ENCODE measurements around the gene CAMTA1. TPM values are rescaled to one million over a fixed set of nuclear protein-coding genes. Genes with fewer than 3 reads are reported as not detected.

CAMTA1 gene
- total and polyA plus RNA-seq, 9 of the 15 experiments (the other 6 are each of a cell fraction or from before 2014, with no cell fraction given): 43.9 to 161 (median 65.9) TPM

GRCh38 chr1:7694600-7695496, 909.6 kb downstream of the CAMTA1 start:
- Histone ChIP-seq H3K4me2 (ENCODE audit: insufficient read depth, low read length) (no peak overlapping the region), H2AFZ (ENCODE audit: low read depth, low read length) (no peak overlapping the region), H3K27me3 (ENCODE audit: control insufficient read depth in 2 of 2, insufficient read depth in 2 of 2, low read length in 2 of 2) (peaks cover 5 to 56% of the 10 kb centered on the region in 2 experiments; a peak in 4 of 5 replicates), H3K4me3 (no peak overlapping the region), H4K20me1 (replicated peaks; ENCODE audit: control insufficient read depth, insufficient read depth, low read length) (no peaks in the 10 kb centered on the region), H3K9me1 (ENCODE audit: control insufficient read depth, insufficient read depth, low read length) (no peaks in the 10 kb centered on the region), H3K4me1 (replicated peaks in 1 of 2; ENCODE audit: control insufficient read depth in 2 of 2, insufficient read depth in 2 of 2, low read length in 2 of 2) (no peaks in the 10 kb centered on the region), H3K9me3 (replicated peaks; ENCODE audit: control insufficient read depth, insufficient read depth, low read depth, low read length) (no peaks in the 10 kb centered on the region), H3K27ac (ENCODE audit: extremely low read depth, low read depth, low read length) (no peak overlapping the region), H3K36me3 (ENCODE audit: control insufficient read depth, insufficient read depth, low read length) (no peaks in the 10 kb centered on the region), H3K9ac (ENCODE audit: insufficient read depth in 1 of 2, low read depth in 2 of 2, low read length in 2 of 2) (no peak overlapping the region), H3K79me2 (ENCODE audit: control insufficient read depth, insufficient read depth, low read length) (no peaks in the 10 kb centered on the region)
- CTCF ChIA-PET (ENCODE audit: low intra/inter-chr PET ratio): no interaction called here
- DNase-seq (ENCODE audit: extremely low read depth in 1 of 4, low spot score in 3 of 4) (no peak), ATAC-seq (no peak), FAIRE-seq (no peak)
- TF ChIP-seq ZNF445 (CRISPR knock-in tag; IDR thresholded peaks at IDR 0.05; ENCODE audit: low read depth) (no peak), ZNF224 (CRISPR knock-in tag; IDR thresholded peaks at IDR 0.05) (no peak), CBFB (CRISPR knock-in tag; IDR thresholded peaks at IDR 0.05) (no peak), E2F3 (CRISPR knock-in tag; IDR thresholded peaks at IDR 0.05) (no peak), ZNF436 (CRISPR knock-in tag; IDR thresholded peaks at IDR 0.05) (no peak), NCOR1 (IDR thresholded peaks at IDR 0.05) (no peak), GATAD2B (IDR thresholded peaks at IDR 0.05; ENCODE audit: borderline replicate concordance) (no peak), YY1 (IDR thresholded peaks at IDR 0.05; ENCODE audit: borderline replicate concordance in 1 of 3, control insufficient read depth in 1 of 3, extremely low read depth in 1 of 3, insufficient read depth in 3 of 3, insufficient read length in 1 of 3, insufficient replicate concordance in 2 of 3, low read depth in 1 of 3, low read length in 2 of 3) (peak in 1 of 3 experiments; percentile 11), YBX1 (IDR thresholded peaks at IDR 0.05) (no peak), NR3C1 (CRISPR knock-in tag; IDR thresholded peaks at IDR 0.05) (no peak), NFIC (IDR thresholded peaks at IDR 0.05) (0 out of 2 replicates have a peak, but pooled peaks have one; percentile 17), NCOA4 (IDR thresholded peaks at IDR 0.05; ENCODE audit: partially characterized antibody) (no peak), ARNT (IDR thresholded peaks at IDR 0.05) (no peak), EHMT2 (IDR thresholded peaks at IDR 0.05) (no peak), HINFP (tag; conservative IDR thresholded peaks at IDR 0.05; ENCODE audit: low read depth) (no peak), EZH2 (IDR thresholded peaks at IDR 0.05; ENCODE audit: borderline replicate concordance, low read depth, low read length) (no peak)
- BruUV-seq (replicated peaks): no TSS peak
- WGBS (ENCODE audit: insufficient coverage, low coverage, missing lambda C conversion rate): 7% methylated on average over 17 of the region's 17 CpGs
- POLR2A ChIA-PET: interaction anchor here (0.7 to 0.8 kb wide), 2 partner anchors 9 to 11 kb away, joined by 3 to 4 read pairs; no protein-coding TSS in a partner anchor
- in situ Hi-C loops (cut with MboI): no loop called here
- intact Hi-C loops (cut with micrococcal nuclease): no loop called here
